RWPE1 (cell line): ENCODE data around the gene AFTPH.

Experiments
- CTCF ChIA-PET: fragments of 350-600 bp; sonication (Branson Sonifier 250); formaldehyde crosslinking; extraction: SDS; loops from one replicate; lab custom pipeline; 2021; lab: Yijun Ruan, JAX
- POLR2A ChIA-PET: fragments of 400-600 bp; formaldehyde crosslinking; extraction: SDS; loops from one replicate; lab custom pipeline; 2020; ENCODE audit warnings: antibody characterized with exemption; ENCODE audit not compliant: low non-redundant PET; lab: Yijun Ruan, JAX
- DNase-seq: peaks from one replicate; pipeline ENCODE4 v3.0.0; 2012; ENCODE audit warnings: low spot score
- H3K27ac ChIP-seq: fragments of 450-650 bp; 2 replicates; pipeline ENCODE4 v1.5.1; 2017
- TF ChIP-seq, protein P1 (sequence below): fragments of 450-650 bp; conservative IDR thresholded peaks from 2 replicates; pipeline ENCODE4 v1.5.1; 2017; ENCODE audit warnings: low read depth, mild to moderate bottlenecking

AFTPH gene

DNA sequence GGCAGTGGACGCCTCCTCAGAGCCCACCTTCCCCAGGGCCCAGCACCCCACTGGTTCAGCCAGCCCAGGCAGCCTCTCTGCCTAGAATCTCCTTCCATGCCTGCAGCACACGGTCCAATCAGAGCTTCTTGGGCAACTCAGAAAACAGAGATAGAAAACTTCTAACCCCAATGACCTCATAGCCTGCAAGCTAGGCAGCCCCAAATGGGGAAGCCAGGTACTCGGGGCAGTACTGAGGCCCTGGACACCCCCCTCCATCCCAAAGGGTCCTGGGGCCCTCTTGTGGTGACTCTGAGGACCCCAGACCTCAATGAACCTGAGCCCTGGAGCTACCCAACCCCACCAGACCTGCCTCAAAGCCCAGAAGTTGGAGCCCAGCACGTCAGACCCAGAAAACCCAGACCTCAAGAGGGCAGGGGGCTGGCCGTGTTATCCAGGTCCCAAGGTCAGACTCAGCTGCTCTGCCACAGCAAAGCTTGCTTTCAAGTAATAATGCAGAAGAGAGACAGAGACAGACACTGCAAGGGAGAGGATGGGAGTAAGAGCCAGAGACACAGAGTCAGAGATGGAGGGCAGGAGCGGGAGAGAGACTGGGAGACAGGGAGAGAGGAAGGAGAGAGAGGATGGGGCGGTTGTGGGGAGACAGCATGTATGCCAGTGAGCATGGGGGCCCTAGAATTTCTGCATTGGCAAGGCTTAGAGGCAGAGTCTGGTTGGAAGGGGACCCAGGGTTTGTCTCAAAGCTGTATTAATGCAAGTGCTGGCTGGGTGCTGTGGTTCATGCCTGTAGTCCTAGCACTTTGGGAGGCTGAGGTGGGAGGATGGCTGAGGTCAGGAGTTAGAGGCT, 101.4 kb downstream of the AFTPH start:
- ChIA-PET POLR2A (no interaction called here), CTCF (interaction anchor here (0.6 kb wide), 2 partner anchors 21 to 425 kb away, joined by 5 to 6 read pairs; no protein-coding TSS in a partner anchor)
- DNase-seq = no peak
- no peak overlapping the region for H3K27ac ChIP-seq
- TF ChIP-seq, protein P1, sequence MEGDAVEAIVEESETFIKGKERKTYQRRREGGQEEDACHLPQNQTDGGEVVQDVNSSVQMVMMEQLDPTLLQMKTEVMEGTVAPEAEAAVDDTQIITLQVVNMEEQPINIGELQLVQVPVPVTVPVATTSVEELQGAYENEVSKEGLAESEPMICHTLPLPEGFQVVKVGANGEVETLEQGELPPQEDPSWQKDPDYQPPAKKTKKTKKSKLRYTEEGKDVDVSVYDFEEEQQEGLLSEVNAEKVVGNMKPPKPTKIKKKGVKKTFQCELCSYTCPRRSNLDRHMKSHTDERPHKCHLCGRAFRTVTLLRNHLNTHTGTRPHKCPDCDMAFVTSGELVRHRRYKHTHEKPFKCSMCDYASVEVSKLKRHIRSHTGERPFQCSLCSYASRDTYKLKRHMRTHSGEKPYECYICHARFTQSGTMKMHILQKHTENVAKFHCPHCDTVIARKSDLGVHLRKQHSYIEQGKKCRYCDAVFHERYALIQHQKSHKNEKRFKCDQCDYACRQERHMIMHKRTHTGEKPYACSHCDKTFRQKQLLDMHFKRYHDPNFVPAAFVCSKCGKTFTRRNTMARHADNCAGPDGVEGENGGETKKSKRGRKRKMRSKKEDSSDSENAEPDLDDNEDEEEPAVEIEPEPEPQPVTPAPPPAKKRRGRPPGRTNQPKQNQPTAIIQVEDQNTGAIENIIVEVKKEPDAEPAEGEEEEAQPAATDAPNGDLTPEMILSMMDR = no peak

DNA sequence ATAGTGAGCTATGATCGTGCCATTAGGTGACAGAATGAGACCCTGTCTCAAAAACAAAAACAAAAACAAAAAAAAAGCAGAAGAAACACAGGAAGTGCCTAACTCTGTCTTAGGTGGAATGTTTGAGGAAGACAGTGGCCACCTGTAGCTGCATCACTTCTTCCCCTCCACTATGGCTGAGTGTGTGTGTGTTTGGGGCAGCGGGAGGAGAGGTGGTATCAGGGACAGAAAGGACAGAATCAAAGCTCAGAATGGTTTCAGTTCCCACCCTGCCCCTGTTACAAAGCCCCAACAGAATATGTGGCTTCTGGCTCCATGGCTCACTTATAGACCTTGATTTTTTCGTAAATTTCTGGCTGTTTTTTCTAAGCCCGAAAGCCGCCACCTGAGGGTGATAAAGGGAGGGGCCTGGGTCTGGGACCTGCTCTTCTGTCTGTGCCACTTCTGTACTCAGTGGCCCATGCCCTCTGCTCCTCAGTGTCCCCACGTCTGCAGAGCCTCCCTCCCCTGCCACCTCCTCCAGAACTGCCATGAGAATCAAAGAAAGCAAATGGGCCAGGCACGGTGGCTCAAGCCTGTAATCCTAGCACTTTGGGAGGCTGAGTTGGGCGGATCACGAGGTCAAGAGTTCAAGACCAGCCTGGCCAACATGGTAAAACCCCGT, 102.2 kb downstream of the AFTPH start:
- no peak for DNase-seq
- POLR2A ChIA-PET = no interaction called here
- H3K27ac ChIP-seq = no peak overlapping the region
- CTCF ChIA-PET = interaction anchor here (0.6 kb wide), 1 partner anchor 424 kb away, joined by 5 read pairs; no protein-coding TSS in a partner anchor
- TF ChIP-seq, protein P1 = no peak

DNA sequence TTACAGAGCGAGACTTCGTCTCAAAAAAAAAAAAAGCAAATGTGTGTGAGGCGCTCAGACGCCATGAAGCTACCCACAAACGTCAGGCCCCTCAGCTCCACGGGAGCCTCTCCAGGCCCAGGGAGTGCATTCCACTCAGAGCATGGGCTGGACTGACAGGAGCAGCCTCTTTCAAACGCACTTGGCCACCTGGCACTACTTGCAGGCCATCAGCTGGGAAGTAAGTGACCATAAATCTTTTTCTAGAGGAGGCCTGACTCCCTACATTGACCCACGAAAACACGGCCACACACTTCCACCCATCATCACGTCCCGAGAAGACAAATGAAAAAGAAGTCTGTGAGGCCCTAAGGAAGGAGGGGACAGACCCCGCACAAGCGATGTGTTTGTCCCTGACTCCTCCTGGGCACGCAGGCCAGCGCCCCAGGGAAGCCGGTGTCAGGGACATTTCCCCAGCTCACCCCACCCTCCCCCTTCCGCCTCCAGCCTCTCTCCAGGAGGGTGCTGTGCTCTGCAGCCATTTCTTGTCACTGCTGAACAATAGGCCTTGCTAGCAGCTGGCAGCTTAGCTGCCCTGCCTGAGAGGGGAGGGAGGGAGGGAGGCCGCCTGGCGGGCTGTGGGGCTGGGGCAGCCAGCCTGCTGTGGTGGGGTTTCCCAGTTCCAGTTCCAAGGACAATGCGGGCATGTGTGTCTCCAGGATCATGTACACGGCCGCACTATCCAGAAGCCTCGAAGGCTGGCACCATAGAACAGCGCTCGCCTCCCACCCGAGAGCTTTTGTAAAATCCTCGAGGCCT, 103.0 kb downstream of the AFTPH start:
- ChIA-PET CTCF (interaction anchor here (1.0 kb wide), 1 partner anchor 28 kb away, joined by 3 read pairs; no protein-coding TSS in a partner anchor), POLR2A (no interaction called here)
- H3K27ac ChIP-seq = peak overlapping the region; percentile 15; the same call in 1 of the 2 replicates
- TF ChIP-seq, protein P1 = no peak
- DNase-seq = no peak

DNA sequence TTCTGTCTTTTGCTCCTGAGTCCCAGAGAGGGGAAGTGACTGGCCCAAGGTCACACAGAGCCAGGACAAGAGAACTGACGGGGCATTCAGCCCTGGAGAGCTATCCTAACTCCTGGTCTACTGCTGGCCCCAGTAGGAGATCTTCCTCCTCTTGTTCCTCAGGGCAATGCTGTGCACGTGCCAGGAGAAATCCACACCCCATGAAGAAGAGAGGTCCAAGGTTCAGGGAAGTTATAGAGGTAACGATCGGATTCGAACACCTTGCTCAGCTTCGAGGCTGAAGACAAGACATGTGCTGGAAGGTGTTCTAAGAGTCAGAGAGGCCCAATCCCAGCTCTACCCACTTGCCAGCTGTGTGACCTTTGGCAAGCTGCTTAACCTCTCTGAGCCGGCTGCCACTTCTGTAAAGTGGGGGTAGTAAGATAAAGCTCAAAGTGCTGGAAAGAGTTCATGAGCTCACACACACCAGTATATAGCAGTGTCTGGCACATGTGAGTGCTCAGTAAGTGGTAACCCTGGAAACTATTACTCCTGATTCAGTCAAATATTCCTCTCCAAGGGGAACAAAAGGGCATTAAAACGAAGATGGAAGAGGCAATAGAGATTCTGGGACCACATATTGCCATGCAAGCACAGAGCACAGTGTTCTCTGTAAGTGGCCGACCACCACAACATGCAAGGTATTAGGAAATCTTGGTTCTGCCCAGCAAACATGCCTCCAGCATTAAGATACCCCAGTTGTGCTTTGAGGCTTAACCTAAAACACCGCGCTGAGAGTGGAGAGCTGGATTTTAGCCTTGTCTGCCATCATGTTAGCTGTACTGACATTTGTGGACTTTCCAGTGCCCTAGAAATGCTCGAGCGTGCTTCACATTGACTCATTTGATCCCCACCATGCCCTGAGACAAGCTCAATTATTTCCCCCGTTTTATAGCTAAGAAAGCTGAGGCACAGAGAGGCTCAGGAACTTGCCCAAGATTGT, 104.0 kb downstream of the AFTPH start:
- ChIA-PET CTCF (interaction anchor here (1.0 kb wide), 1 partner anchor 27 kb away, joined by 3 read pairs; no protein-coding TSS in a partner anchor), POLR2A (no interaction called here)
- peak overlapping the region; percentile 78 for H3K27ac ChIP-seq
- no peak for DNase-seq
- TF ChIP-seq, protein P1 = no peak

DNA sequence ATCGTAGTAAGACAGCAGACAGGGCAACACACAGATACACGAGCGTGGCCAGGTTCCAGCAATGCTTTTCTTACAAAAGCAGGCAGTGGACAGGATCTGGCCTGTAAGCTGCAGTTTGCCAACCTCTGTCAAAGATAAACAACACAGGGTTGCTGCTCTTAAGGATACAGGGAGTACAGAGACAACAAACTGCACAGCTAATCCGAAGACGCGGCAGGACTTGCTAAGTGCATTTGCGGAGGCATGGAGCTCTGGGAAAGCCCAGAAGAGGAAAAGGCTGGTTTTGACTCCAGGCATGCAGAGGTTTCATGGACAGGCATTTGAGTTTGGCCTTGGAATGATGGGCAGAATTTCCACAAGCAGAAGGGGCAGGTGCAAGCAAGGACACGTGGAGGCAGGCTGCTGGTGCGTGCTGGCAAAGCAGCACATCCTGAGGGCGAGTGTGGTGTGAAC, 105.2 kb downstream of the AFTPH start:
- TF ChIP-seq, protein P1 = no peak
- no peak for DNase-seq
- ChIA-PET POLR2A (no interaction called here), CTCF (no interaction called here)
- H3K27ac ChIP-seq = peak overlapping the region; percentile 78
